COLO829 (cell line): ENCODE measurements around the gene KCNH3.
"Not testable (repeated sequence)": the region's sequence is repeated elsewhere in the genome, so short reads cannot be mapped to it uniquely, and the experiment has no call there.

Experiments used
- DNase-seq: peaks from one replicate; pipeline ENCODE4 v3.0.0; 2012; ENCODE audit warnings: low spot score

KCNH3 gene

GRCh38 chr12:49588281-49588680 is 49.5 kb downstream of the KCNH3 start:
- no peak for DNase-seq

- no peak for DNase-seq
Measured at GRCh38 chr12:49588721-49589516, 50.1 kb downstream of the KCNH3 start.

DNA sequence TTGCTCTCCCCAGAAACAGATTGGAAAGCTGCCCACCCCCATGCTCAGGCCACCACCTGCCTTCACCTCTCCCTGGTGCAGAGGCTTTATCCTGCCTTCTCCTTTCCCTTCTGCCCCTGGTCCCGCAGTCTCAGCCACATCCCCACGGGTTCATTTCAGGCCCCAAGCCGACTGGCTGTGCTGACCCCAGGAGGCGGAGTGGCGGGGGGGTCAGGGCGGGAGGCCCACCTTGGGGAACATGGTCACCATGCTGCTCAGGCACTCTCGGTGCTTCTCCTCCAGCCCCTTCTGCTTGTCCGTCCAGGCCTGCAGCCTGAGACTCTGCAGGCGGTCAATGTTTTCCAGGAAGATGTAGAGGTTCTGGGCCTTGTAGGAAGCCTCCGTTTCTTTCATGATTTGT is 59.7 kb downstream of the KCNH3 start:
- no peak for DNase-seq

- no peak for DNase-seq
Measured at GRCh38 chr12:49599961-49600360, 61.1 kb downstream of the KCNH3 start.

DNA sequence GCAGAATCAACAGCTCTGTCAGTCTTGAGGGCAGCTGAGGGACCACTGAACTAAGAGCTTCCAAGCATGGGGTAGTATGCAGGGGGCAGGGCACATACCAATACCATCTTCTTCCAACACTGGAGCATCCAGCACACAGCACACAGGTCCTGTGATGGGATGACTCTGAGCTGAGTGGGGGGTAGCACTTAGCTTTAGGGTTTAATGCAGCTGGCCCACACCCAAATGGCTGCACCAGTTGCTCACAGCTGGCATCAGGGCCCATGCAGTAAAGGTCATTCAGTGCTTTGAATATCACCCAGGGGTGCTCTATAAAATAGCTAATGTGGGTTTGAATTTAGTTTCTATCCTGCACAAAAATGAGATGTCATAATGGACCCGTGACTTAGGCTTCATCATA is 64.9 kb downstream of the KCNH3 start:
- DNase-seq, result no peak

DNA sequence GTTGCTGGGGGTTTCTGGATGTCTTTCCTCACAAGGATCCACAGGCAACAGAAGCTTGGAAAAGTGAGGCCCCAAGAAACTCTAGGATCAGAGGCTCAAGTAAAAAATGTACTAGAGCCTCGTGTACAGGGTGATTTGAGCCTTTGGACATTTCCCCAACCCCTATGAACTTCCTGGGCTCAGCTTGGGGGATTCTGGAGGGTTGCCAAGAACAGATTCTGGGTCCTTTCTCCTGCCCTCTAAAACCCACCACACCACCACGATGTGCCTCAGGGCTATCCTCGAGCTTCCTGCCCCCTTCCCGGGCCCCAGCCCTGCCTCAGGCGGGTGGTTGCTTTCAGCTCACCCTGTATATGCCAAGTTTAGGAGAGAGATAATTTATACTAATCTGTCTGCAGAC is 66.0 kb downstream of the KCNH3 start:
- no peak for DNase-seq

DNA sequence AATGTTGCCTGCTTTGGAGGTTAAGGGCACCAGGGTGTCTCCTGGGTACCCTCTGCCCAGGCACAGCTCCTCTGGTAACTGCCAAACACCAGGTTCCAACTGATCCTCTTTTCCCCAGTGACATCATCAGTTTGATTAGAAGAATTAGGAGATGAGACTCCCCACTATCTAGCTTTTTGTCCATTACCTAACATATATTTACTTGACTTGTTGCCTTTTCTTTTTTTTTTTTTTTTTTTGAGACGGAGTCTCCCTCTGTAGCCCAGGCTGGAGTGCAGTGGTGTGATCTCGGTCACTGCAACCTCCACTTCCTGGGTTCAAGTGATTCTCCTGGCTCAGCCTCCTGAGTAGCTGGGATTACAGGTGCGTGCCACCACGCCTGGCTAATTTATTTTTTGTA is 66.7 kb downstream of the KCNH3 start, which contains the start of gene FAM186B:
Gene FAM186B, minus strand, starts transcription at position 101 of the 400 bp plus-strand sequence. CDS start 162 bp downstream, outside the sequence.
- DNase-seq, result not testable (repeated sequence)
